ENCODE data around the gene DPF1.

Gene DPF1

DNA sequence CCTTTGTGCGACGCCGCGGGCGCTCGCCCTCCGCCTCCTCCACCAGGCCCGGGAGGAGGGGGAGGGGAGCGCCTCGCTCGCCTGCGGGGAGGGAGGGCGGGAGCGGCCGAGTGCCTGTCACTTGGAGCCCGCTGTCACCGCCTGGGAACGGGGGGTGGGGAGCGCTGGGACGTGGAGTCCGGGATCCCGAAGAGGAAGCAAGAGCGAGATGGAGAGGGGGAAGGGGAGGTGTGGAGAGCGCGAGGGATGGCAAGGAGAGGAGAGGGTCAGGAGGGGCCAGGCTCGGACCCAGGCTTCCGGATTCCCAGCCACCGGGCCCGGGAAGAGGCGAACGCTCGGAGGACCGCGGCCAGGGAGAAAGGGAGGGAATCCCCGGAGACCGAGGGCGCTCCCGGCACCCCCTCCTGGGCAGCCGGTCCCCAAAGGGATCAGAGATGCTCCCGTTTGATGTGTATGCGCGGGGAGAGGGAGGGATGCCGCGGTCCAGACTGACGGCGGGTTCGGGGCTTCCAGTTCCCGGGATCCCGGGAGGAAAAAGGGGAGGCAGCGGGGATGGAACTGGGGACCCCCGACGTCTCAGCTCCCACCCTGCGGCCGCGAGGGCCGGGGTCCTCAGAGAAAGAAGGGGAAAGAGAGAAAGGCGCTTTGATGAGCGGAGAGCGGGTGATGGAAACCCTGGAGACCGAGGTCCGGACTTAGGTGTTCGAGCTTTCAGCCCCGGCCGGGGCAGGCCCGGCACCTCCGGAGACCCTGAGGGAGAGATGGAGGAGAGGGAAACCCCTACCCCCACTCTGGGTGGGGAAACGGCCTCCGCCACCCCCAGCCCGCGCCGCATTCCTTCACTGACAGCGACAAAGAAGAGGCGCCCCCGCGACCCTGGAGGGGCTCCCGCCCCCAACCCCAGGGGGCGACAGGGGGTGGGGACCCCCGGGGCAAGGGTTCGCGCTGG lies 4.7 kb upstream of the DPF1 start (continued):
- TF ChIP-seq, protein P1, sequence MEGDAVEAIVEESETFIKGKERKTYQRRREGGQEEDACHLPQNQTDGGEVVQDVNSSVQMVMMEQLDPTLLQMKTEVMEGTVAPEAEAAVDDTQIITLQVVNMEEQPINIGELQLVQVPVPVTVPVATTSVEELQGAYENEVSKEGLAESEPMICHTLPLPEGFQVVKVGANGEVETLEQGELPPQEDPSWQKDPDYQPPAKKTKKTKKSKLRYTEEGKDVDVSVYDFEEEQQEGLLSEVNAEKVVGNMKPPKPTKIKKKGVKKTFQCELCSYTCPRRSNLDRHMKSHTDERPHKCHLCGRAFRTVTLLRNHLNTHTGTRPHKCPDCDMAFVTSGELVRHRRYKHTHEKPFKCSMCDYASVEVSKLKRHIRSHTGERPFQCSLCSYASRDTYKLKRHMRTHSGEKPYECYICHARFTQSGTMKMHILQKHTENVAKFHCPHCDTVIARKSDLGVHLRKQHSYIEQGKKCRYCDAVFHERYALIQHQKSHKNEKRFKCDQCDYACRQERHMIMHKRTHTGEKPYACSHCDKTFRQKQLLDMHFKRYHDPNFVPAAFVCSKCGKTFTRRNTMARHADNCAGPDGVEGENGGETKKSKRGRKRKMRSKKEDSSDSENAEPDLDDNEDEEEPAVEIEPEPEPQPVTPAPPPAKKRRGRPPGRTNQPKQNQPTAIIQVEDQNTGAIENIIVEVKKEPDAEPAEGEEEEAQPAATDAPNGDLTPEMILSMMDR (tag by site-specific recombination; IDR thresholded peaks at IDR 0.05): peak; percentile 22; the same call in 1 of the 2 replicates
- peak; percentile 72 for TF ChIP-seq KLF8 (tag by site-specific recombination; IDR thresholded peaks at IDR 0.05)
- TF ChIP-seq, protein P2, sequence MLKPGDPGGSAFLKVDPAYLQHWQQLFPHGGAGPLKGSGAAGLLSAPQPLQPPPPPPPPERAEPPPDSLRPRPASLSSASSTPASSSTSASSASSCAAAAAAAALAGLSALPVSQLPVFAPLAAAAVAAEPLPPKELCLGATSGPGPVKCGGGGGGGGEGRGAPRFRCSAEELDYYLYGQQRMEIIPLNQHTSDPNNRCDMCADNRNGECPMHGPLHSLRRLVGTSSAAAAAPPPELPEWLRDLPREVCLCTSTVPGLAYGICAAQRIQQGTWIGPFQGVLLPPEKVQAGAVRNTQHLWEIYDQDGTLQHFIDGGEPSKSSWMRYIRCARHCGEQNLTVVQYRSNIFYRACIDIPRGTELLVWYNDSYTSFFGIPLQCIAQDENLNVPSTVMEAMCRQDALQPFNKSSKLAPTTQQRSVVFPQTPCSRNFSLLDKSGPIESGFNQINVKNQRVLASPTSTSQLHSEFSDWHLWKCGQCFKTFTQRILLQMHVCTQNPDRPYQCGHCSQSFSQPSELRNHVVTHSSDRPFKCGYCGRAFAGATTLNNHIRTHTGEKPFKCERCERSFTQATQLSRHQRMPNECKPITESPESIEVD (tag by site-specific recombination; IDR thresholded peaks at IDR 0.05): no peak
- peak; percentile 90 for TF ChIP-seq ZBTB17 (tag by site-specific recombination; IDR thresholded peaks at IDR 0.05)
- no peak for TF ChIP-seq REPIN1 (tag by site-specific recombination; IDR thresholded peaks at IDR 0.05; ENCODE audit: low read depth)
- TF ChIP-seq ZNF544 (tag by site-specific recombination; IDR thresholded peaks at IDR 0.05): no peak
- TF ChIP-seq KLF1 (tag by site-specific recombination; IDR thresholded peaks at IDR 0.05): peak; percentile 75
- TF ChIP-seq ZNF660 (tag by site-specific recombination; IDR thresholded peaks at IDR 0.05): no peak
- TF ChIP-seq ZBTB7A (tag by site-specific recombination; IDR thresholded peaks at IDR 0.05; ENCODE audit: low read depth): peak; percentile 94
- TF ChIP-seq HOXC10 (CRISPR knock-in tag; IDR thresholded peaks at IDR 0.05): no peak
- no peak for TF ChIP-seq GFI1B (tag by site-specific recombination; IDR thresholded peaks at IDR 0.05)
- no peak for TF ChIP-seq ZNF560 (tag by site-specific recombination; IDR thresholded peaks at IDR 0.05; ENCODE audit: borderline replicate concordance)
- TF ChIP-seq ZNF670 (tag by site-specific recombination; IDR thresholded peaks at IDR 0.05; ENCODE audit: low read depth): no peak
- TF ChIP-seq ZNF521 (tag by site-specific recombination; IDR thresholded peaks at IDR 0.05): no peak
- TF ChIP-seq, protein P3, sequence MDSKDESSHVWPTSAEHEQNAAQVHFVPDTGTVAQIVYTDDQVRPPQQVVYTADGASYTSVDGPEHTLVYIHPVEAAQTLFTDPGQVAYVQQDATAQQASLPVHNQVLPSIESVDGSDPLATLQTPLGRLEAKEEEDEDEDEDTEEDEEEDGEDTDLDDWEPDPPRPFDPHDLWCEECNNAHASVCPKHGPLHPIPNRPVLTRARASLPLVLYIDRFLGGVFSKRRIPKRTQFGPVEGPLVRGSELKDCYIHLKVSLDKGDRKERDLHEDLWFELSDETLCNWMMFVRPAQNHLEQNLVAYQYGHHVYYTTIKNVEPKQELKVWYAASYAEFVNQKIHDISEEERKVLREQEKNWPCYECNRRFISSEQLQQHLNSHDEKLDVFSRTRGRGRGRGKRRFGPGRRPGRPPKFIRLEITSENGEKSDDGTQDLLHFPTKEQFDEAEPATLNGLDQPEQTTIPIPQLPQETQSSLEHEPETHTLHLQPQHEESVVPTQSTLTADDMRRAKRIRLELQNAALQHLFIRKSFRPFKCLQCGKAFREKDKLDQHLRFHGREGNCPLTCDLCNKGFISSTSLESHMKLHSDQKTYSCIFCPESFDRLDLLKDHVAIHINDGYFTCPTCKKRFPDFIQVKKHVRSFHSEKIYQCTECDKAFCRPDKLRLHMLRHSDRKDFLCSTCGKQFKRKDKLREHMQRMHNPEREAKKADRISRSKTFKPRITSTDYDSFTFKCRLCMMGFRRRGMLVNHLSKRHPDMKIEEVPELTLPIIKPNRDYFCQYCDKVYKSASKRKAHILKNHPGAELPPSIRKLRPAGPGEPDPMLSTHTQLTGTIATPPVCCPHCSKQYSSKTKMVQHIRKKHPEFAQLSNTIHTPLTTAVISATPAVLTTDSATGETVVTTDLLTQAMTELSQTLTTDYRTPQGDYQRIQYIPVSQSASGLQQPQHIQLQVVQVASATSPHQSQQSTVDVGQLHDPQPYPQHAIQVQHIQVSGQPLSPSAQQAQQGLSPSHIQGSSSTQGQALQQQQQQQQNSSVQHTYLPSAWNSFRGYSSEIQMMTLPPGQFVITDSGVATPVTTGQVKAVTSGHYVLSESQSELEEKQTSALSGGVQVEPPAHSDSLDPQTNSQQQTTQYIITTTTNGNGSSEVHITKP (tag by site-specific recombination; IDR thresholded peaks at IDR 0.05): peak; percentile 57
- TF ChIP-seq ZSCAN30 (tag by site-specific recombination; IDR thresholded peaks at IDR 0.05): no peak
- TF ChIP-seq, protein P4, sequence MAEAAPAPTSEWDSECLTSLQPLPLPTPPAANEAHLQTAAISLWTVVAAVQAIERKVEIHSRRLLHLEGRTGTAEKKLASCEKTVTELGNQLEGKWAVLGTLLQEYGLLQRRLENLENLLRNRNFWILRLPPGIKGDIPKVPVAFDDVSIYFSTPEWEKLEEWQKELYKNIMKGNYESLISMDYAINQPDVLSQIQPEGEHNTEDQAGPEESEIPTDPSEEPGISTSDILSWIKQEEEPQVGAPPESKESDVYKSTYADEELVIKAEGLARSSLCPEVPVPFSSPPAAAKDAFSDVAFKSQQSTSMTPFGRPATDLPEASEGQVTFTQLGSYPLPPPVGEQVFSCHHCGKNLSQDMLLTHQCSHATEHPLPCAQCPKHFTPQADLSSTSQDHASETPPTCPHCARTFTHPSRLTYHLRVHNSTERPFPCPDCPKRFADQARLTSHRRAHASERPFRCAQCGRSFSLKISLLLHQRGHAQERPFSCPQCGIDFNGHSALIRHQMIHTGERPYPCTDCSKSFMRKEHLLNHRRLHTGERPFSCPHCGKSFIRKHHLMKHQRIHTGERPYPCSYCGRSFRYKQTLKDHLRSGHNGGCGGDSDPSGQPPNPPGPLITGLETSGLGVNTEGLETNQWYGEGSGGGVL (tag by site-specific recombination; IDR thresholded peaks at IDR 0.05): peak; percentile 91
- no peak for TF ChIP-seq ZNF658 (tag by site-specific recombination; IDR thresholded peaks at IDR 0.05)
- peak; percentile 78; the same call in 1 of the 2 replicates for TF ChIP-seq ZNF777 (tag by site-specific recombination; IDR thresholded peaks at IDR 0.05; ENCODE audit: borderline replicate concordance)
- TF ChIP-seq, protein P5, sequence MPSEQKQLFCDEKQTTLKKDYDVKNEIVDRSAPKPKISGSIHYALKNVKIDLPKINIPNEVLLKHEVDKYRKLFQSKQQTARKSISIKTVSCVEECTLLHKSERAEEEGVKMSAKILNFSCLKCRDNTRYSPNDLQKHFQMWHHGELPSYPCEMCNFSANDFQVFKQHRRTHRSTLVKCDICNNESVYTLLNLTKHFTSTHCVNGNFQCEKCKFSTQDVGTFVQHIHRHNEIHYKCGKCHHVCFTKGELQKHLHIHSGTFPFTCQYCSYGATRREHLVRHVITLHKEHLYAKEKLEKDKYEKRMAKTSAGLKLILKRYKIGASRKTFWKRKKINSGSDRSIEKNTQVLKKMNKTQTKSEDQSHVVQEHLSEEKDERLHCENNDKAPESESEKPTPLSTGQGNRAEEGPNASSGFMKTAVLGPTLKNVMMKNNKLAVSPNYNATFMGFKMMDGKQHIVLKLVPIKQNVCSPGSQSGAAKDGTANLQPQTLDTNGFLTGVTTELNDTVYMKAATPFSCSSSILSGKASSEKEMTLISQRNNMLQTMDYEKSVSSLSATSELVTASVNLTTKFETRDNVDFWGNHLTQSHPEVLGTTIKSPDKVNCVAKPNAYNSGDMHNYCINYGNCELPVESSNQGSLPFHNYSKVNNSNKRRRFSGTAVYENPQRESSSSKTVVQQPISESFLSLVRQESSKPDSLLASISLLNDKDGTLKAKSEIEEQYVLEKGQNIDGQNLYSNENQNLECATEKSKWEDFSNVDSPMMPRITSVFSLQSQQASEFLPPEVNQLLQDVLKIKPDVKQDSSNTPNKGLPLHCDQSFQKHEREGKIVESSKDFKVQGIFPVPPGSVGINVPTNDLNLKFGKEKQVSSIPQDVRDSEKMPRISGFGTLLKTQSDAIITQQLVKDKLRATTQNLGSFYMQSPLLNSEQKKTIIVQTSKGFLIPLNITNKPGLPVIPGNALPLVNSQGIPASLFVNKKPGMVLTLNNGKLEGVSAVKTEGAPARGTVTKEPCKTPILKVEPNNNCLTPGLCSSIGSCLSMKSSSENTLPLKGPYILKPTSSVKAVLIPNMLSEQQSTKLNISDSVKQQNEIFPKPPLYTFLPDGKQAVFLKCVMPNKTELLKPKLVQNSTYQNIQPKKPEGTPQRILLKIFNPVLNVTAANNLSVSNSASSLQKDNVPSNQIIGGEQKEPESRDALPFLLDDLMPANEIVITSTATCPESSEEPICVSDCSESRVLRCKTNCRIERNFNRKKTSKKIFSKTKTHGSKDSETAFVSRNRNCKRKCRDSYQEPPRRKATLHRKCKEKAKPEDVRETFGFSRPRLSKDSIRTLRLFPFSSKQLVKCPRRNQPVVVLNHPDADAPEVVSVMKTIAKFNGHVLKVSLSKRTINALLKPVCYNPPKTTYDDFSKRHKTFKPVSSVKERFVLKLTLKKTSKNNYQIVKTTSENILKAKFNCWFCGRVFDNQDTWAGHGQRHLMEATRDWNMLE (tag by site-specific recombination; conservative IDR thresholded peaks at IDR 0.05; ENCODE audit: low read depth): no peak
- TF ChIP-seq ZNF248 (tag by site-specific recombination; IDR thresholded peaks at IDR 0.05): no peak
- TF ChIP-seq ZBTB21 (tag by site-specific recombination; IDR thresholded peaks at IDR 0.05): peak; percentile 47
- TF ChIP-seq KLF16 (tag by site-specific recombination; IDR thresholded peaks at IDR 0.05): peak; percentile 75
- TF ChIP-seq ZNF677 (tag by site-specific recombination; IDR thresholded peaks at IDR 0.05): no peak
- TF ChIP-seq ZNF133 (tag by site-specific recombination; IDR thresholded peaks at IDR 0.05): no peak

All from HEK293 (cell line).